Ascending aorta (tissue), 2 donors: Measurements from ENCODE around the gene LUC7L2. TPM values are rescaled to one million over a fixed set of nuclear protein-coding genes. Genes with fewer than 3 reads are reported as not detected.
A peak's percentile ranks its signal among the peaks of the same experiment; 100 is the strongest.

Source experiments
- DNase-seq, 2 donors: peaks; one replicate each; pipeline ENCODE4 v3.0.0-alpha.2; 2019; ENCODE audit warnings: low spot score in 2 of 2
- H3K27ac ChIP-seq, 2 donors: fragments of 200-600 bp; sonication (generic); one replicate each; pipeline ENCODE4 v1.5.1; 2016 to 2017; ENCODE audit warnings: mild to moderate bottlenecking in 1 of 2
- H3K27me3 ChIP-seq: fragments of 200-600 bp; sonication (generic); one replicate; pipeline ENCODE4 v1.5.1; 2017
- H3K36me3 ChIP-seq, 2 donors: fragments of 200-600 bp; sonication (generic); one replicate each; pipeline ENCODE4 v1.5.1; 2016
- H3K4me1 ChIP-seq, 2 donors: fragments of 200-600 bp; sonication (generic); one replicate each; pipeline ENCODE4 v1.5.1; 2016 to 2017; ENCODE audit warnings: mild to moderate bottlenecking in 1 of 2
- H3K4me3 ChIP-seq, 2 donors: fragments of 200-600 bp; sonication (generic); one replicate each; pipeline ENCODE4 v1.5.1; 2016 to 2017; ENCODE audit warnings: mild to moderate bottlenecking in 1 of 2
- H3K9me3 ChIP-seq, 2 donors: fragments of 200-600 bp; sonication (generic); one replicate each; pipeline ENCODE4 v1.5.1; 2016
- intact Hi-C: fragments of 100-400 bp; cut with DNase I; formaldehyde crosslinking; loops from one replicate; pipeline ENCODE4 v1.15.1; 2023
- total RNA-seq: library from RNA; depleted of rRNA; stranded (reverse); fragments of >200 nt; gene quantifications from one replicate; pipeline ENCODE4 v1.1.0, GENCODE V29; 2016
- TF ChIP-seq, protein P1 (sequence below), 3 experiments: fragments of 200-600 bp in 2 of 3; fragments of 450-650 bp in 1 of 3; sonication (generic) in 2 of 3; IDR thresholded peaks; one replicate each; pipeline ENCODE4 v1.5.1; 2016 to 2019; ENCODE audit warnings: antibody characterized with exemption in 3 of 3, mild to moderate bottlenecking in 1 of 3, moderate library complexity in 1 of 3

The LUC7L2 gene
- total RNA-seq, 1 donor from 2014 or later: 41.0 TPM

DNA sequence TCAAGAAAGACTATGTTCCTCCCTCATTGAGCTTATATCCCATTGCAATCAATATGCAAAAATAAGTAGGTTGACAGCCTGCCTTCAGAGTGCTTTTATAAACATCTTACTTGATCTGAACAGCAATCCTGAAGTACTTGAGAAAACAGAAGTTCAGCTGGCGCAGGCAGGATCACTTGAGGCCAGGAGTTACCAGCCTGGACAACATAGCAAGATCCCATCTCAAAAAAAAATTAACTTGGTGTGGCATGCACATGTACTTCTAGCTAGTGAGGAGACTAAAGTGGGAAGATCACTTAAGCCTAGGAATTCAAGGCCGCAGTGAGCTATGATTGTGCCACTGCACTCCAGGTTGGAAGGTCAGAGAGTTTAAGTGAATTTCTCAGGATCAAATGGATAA lies 30.1 kb downstream of the LUC7L2 start:
- H3K9me3 ChIP-seq: no peaks in the 10 kb centered on the region
- H3K36me3 ChIP-seq: peaks cover 21 to 41% of the 10 kb centered on the region in 2 donors
- H3K27ac ChIP-seq: no peak overlapping the region
- DNase-seq: no peak
- TF ChIP-seq, protein P1, sequence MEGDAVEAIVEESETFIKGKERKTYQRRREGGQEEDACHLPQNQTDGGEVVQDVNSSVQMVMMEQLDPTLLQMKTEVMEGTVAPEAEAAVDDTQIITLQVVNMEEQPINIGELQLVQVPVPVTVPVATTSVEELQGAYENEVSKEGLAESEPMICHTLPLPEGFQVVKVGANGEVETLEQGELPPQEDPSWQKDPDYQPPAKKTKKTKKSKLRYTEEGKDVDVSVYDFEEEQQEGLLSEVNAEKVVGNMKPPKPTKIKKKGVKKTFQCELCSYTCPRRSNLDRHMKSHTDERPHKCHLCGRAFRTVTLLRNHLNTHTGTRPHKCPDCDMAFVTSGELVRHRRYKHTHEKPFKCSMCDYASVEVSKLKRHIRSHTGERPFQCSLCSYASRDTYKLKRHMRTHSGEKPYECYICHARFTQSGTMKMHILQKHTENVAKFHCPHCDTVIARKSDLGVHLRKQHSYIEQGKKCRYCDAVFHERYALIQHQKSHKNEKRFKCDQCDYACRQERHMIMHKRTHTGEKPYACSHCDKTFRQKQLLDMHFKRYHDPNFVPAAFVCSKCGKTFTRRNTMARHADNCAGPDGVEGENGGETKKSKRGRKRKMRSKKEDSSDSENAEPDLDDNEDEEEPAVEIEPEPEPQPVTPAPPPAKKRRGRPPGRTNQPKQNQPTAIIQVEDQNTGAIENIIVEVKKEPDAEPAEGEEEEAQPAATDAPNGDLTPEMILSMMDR (IDR thresholded peaks at IDR 0.05): no peak
- H3K27me3 ChIP-seq: no peaks in the 10 kb centered on the region
- H3K4me1 ChIP-seq: no peaks in the 10 kb centered on the region
- H3K4me3 ChIP-seq: no peak overlapping the region
- intact Hi-C loops: no loop called here

DNA sequence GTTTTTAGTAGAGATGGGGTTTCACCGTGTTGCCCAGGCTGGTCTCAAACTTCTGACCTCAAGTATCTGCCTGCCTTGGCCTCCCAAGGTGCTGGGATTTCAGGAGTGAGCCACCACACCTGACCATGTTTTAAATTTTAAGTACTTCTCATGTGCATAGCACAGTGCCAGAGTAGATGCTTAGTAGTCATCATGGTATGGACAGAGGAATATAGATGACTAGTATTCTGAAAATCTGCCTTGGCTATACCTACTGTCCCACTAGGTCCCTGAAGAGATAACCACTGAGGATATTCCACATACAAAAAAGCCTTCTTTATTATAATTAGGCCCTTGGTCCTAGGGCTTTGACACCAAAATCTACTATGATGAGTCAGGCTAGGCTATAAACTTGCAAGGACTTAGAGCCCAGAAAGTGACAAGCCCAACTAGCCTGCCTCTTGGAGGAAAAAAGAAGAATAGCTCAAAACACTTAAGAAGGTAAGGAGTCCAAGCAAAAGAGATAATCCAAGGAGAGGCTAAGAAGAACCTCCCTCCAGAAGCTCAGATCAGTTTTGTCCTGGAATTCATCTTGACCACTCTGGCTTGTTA lies 34.0 kb downstream of the LUC7L2 start:
- peaks cover 14 to 24% of the 10 kb centered on the region in 2 donors for H3K36me3 ChIP-seq
- intact Hi-C loops: no loop called here

DNA sequence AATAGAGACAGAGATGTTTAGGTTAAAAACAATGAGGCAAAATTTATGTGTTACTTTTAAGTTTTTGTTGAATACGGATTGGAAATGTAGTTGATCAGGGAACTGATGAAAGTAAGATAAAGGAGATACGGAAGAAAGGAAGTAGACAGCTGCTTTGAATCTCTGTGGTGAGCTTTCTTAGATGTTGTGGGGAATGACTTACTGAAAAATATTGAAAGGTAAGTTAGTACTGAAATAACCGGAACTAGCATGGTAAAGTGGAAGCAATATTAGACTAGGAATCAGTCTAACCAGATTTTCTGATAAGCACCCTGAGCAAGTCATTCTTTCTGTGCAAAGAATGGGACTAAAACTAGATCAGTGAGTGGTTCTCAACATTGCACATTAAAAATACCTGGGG lies 34.8 kb downstream of the LUC7L2 start:
- Histone ChIP-seq H3K4me3 (no peak overlapping the region), H3K27ac (no peak overlapping the region), H3K9me3 (no peaks in the 10 kb centered on the region), H3K27me3 (no peaks in the 10 kb centered on the region), H3K4me1 (peaks cover 0 to 10% of the 10 kb centered on the region in 2 donors), H3K36me3 (peaks cover 14 to 28% of the 10 kb centered on the region in 2 donors)
- intact Hi-C loops: no loop called here
- TF ChIP-seq, protein P1 (IDR thresholded peaks at IDR 0.05): no peak
- no peak for DNase-seq

More for the DNA sequence above, 34.0 kb downstream of the LUC7L2 start:
- no peaks in the 10 kb centered on the region for H3K27me3 ChIP-seq
- H3K9me3 ChIP-seq: no peaks in the 10 kb centered on the region
- H3K4me1 ChIP-seq: peaks cover 0 to 10% of the 10 kb centered on the region in 2 donors
- DNase-seq: no peak
- no peak overlapping the region for H3K4me3 ChIP-seq
- H3K27ac ChIP-seq: no peak overlapping the region
- TF ChIP-seq, protein P1 (IDR thresholded peaks at IDR 0.05): no peak

DNA sequence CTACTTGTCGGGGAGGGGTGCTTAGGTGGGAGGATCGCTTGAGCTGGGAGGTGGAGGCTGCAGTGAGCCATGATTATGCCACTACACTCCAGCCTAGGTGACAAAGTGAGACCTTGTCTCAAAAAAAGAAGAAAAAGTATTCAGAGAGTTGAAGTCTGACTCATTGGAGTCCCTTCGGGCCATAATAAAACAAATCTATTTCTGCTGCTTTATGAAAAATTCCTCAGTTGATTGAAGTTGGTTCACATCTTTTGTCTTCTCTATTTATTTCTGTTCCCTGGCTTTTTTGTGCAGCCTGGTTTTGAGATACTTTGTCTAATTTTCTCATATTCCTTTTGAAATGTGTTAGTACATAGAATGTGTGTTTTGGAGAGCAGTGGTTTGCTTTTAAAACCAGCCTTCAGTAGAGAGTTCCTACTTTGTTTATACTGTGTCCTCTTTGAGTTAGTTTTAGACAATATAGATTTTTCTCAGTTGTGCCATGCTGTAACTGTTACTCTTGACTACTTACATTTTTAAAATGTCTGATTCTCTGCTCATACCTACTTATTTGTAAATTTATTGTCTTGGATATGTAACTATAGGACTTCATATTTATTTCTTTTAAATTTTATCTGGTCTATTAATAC lies 36.7 kb downstream of the LUC7L2 start:
- Histone ChIP-seq H3K4me3 (no peak overlapping the region), H3K4me1 (peaks cover 0 to 10% of the 10 kb centered on the region in 2 donors), H3K36me3 (peaks cover 11 to 37% of the 10 kb centered on the region in 2 donors), H3K27ac (peak overlapping the region in 1 of 2 donors; percentile 23), H3K9me3 (no peaks in the 10 kb centered on the region), H3K27me3 (no peaks in the 10 kb centered on the region)
- TF ChIP-seq, protein P1 (IDR thresholded peaks at IDR 0.05): no peak
- DNase-seq: no peak
- intact Hi-C loops: no loop called here

DNA sequence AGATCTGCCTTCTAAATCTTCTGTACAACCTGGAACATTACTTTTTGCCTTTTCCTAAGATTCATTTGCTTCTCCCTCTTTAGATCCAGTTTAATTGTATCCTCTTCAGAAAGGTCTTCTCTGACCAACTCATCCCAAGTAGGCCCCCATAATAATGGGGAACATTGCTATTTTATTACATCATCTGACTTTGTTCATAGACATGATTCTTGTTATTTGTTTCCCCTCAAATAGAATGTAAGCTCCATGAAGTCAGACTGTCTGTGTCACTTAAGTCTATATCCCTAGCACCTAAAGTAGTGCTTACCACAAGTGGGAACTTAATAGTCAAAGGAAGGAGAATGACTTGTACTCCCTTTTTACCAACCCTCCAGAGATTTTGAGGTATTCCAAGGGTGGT lies 37.5 kb downstream of the LUC7L2 start:
- intact Hi-C loops: no loop called here
- H3K27me3 ChIP-seq: no peaks in the 10 kb centered on the region
- H3K9me3 ChIP-seq: no peaks in the 10 kb centered on the region
- peaks cover 19 to 37% of the 10 kb centered on the region in 2 donors for H3K36me3 ChIP-seq
- TF ChIP-seq, protein P1 (IDR thresholded peaks at IDR 0.05): no peak
- no peak overlapping the region for H3K4me3 ChIP-seq
- no peak for DNase-seq
- peaks cover 0 to 10% of the 10 kb centered on the region in 2 donors for H3K4me1 ChIP-seq
- no peak overlapping the region for H3K27ac ChIP-seq
